H1 (cell line): ENCODE data around the gene KCNH5. TPM values are rescaled to one million over a fixed set of nuclear protein-coding genes. Genes with fewer than 3 reads are reported as not detected.

Experiments
- ASH2L ChIP-seq: fragments of 200-600, 300-600 bp; sonication (generic); IDR thresholded peaks from one replicate; pipeline ENCODE4 v1.7.1; 2017; ENCODE audit warnings: low read length
- ATF3 ChIP-seq: IDR thresholded peaks from 2 replicates; pipeline ENCODE4 v1.6.1; 2011; ENCODE audit warnings: low read depth, mild to moderate bottlenecking, low read length; ENCODE audit not compliant: insufficient read depth
- CBX8 ChIP-seq: fragments of 300-800, 300-1000 bp; sonication (generic); IDR thresholded peaks from 2 replicates; pipeline ENCODE4 v1.7.1; 2016; ENCODE audit warnings: low read depth, low read length, borderline replicate concordance
- CHD2 ChIP-seq: IDR thresholded peaks from 2 replicates; pipeline ENCODE4 v1.6.1; 2012; ENCODE audit warnings: low read length, improper control_type of control experiment
- CTBP2 ChIP-seq: IDR thresholded peaks from 2 replicates; pipeline ENCODE4 v1.7.0; 2011; ENCODE audit warnings: borderline replicate concordance, mild to moderate bottlenecking, moderate library complexity, mixed read lengths, low read length; ENCODE audit not compliant: insufficient read depth, insufficient read length
- CTCF ChIP-seq, 3 experiments: IDR thresholded peaks; 1 replicate in 2 of 3; 2 replicates in 1 of 3; pipeline versions ENCODE4 v1.5.1 to v1.6.1; 2011; ENCODE audit warnings: low read length in 3 of 3, mild to moderate bottlenecking in 3 of 3, inconsistent platforms in 2 of 3, low read depth in 1 of 3, moderate library complexity in 1 of 3; ENCODE audit not compliant: insufficient read depth in 1 of 3; ENCODE audit errors: control extremely low read depth in 1 of 3
- EZH2 ChIP-seq: fragments of 200-600 bp; sonication (generic); IDR thresholded peaks from 2 replicates; pipeline ENCODE4 v1.7.1; 2012; ENCODE audit warnings: low read depth, mild to moderate bottlenecking, moderate library complexity, low read length, inconsistent platforms; ENCODE audit not compliant: severe bottlenecking
- KDM1A ChIP-seq: fragments of 200-600, 300-600 bp; sonication (generic); IDR thresholded peaks from 2 replicates; pipeline ENCODE4 v1.7.1; 2016; ENCODE audit warnings: mild to moderate bottlenecking, low read length, borderline replicate concordance
- KDM4A ChIP-seq: IDR thresholded peaks from one replicate; pipeline ENCODE4 v1.7.1; 2012; ENCODE audit warnings: low read depth, mild to moderate bottlenecking, moderate library complexity, low read length, inconsistent platforms; ENCODE audit not compliant: severe bottlenecking
- PHF8 ChIP-seq: fragments of 200-600 bp; sonication (generic); conservative IDR thresholded peaks from 2 replicates; pipeline ENCODE4 v1.7.1; 2012; ENCODE audit warnings: low read depth, mild to moderate bottlenecking, inconsistent platforms, low read length, moderate library complexity
- POLR2A ChIP-seq, 2 experiments: IDR thresholded peaks; 1 replicate in 1 of 2; 2 replicates in 1 of 2; pipeline ENCODE4 v1.6.1; 2011; ENCODE audit warnings: low read depth in 2 of 2, low read length in 2 of 2, mild to moderate bottlenecking in 2 of 2; ENCODE audit errors: control extremely low read depth in 1 of 2
- POLR2AphosphoS5 ChIP-seq: IDR thresholded peaks from 2 replicates; pipeline ENCODE4 v1.6.1; 2011; ENCODE audit warnings: low read depth, low read length
- RFX5 ChIP-seq: IDR thresholded peaks from 2 replicates; pipeline ENCODE4 v1.6.1; 2011; ENCODE audit warnings: low read depth, low read length, improper control_type of control experiment, borderline replicate concordance
- SAP30 ChIP-seq: fragments of 300-600 bp; sonication (generic); IDR thresholded peaks from 2 replicates; pipeline ENCODE4 v1.7.1; 2012; ENCODE audit warnings: low read length, moderate library complexity, mild to moderate bottlenecking, inconsistent platforms; ENCODE audit not compliant: insufficient read depth, insufficient replicate concordance
- SIN3A ChIP-seq, 2 experiments: IDR thresholded peaks in 1 of 2; conservative IDR thresholded peaks in 1 of 2; 2 replicates each; pipeline ENCODE4 v1.6.1; 2011 to 2012; ENCODE audit warnings: low read length in 2 of 2, improper control_type of control experiment in 1 of 2, low read depth in 1 of 2, mild to moderate bottlenecking in 1 of 2
- SIRT6 ChIP-seq: IDR thresholded peaks from one replicate; pipeline ENCODE4 v1.7.1; 2012; ENCODE audit warnings: low read length, inconsistent platforms
- SIX5 ChIP-seq: IDR thresholded peaks from 2 replicates; pipeline ENCODE4 v1.6.1; 2011; ENCODE audit warnings: mild to moderate bottlenecking, low read depth, low read length
- SP2 ChIP-seq: IDR thresholded peaks from 2 replicates; pipeline ENCODE4 v1.6.1; 2012; ENCODE audit warnings: mild to moderate bottlenecking, low read length, inconsistent platforms
- SP4 ChIP-seq: IDR thresholded peaks from 2 replicates; pipeline ENCODE4 v1.6.1; 2012; ENCODE audit warnings: low read length, inconsistent platforms
- TAF1 ChIP-seq: IDR thresholded peaks from 2 replicates; pipeline ENCODE4 v1.6.1; 2011; ENCODE audit warnings: mild to moderate bottlenecking, low read depth, low read length
- TBP ChIP-seq: IDR thresholded peaks from 2 replicates; pipeline ENCODE4 v1.6.1; 2011; ENCODE audit warnings: low read depth, low read length, improper control_type of control experiment
- polyA plus RNA-seq, 7 experiments: library from polyadenylated mRNA; depleted of rRNA in 3 of 7; stranded (reverse) in 5 of 7; unstranded in 2 of 7; fragments of >200 nt in 5 of 7; fragments of 200-250 nt in 2 of 7; gene quantifications; 1 replicate in 5 of 7; 2 replicates in 1 of 7; 4 replicates in 1 of 7; pipeline versions ENCODE4 v1.2.1 to v1.2.3, GENCODE V29; 2011 to 2013; ENCODE audit warnings: missing spikeins in 2 of 7, mixed read lengths in 2 of 7
- total RNA-seq: library from RNA; stranded (reverse); fragmentation: NEBNext Ultra II Directional; extraction: Animal tissue kit (Norgen Biotek cat#: 25700); gene quantifications from 2 replicates; pipeline ENCODE4 v1.2.1, GENCODE V29; 2021

The KCNH5 gene
- total and polyA plus RNA-seq, 2 of the 8 experiments (the other 6 are each of a cell fraction or from before 2014, with no cell fraction given), result 0.24 to 0.50 TPM

- TF ChIP-seq POLR2AphosphoS5 (no peak), SIX5 (no peak), TBP (peak; percentile 57; the same call in 1 of the 2 replicates), TAF1 (no peak), ATF3 (no peak), RFX5 (no peak), CTBP2 (no peak), CBX8 (no peak), SAP30 (no peak), SIN3A (conservative IDR thresholded peaks at IDR 0.05 in 1 of 2, IDR thresholded peaks at IDR 0.05 in 1 of 2; ENCODE audit: low read depth in 1 of 2, low read length in 2 of 2) (no peak), KDM1A (no peak), CTCF (IDR thresholded peaks at IDR 0.05; ENCODE audit: control extremely low read depth in 1 of 3, insufficient read depth in 1 of 3, low read depth in 1 of 3, low read length in 3 of 3) (no peak), ASH2L (no peak), EZH2 (no peak), SIRT6 (no peak), KDM4A (no peak), SP2 (no peak), PHF8 (no peak), SP4 (no peak), POLR2A (IDR thresholded peaks at IDR 0.05; ENCODE audit: control extremely low read depth in 1 of 2, low read depth in 2 of 2, low read length in 2 of 2) (no peak), CHD2 (no peak)
Observed at GRCh38 chr14:62696331-62696924, 348.8 kb downstream of the KCNH5 start (continued).
